HepG2 (cell line): ENCODE data around the gene BET1L. TPM values are rescaled to one million over a fixed set of nuclear protein-coding genes. Genes with fewer than 3 reads are reported as not detected.

Experiments
- CSRNP1 ChIP-seq: sonication (generic); formaldehyde crosslinking; IDR thresholded peaks from 2 replicates; pipeline ENCODE4 v1.8.1; 2023; ENCODE audit warnings: mild to moderate bottlenecking, missing genetic modification reagents
- ELF1 ChIP-seq: sonication (generic); formaldehyde crosslinking; IDR thresholded peaks from 2 replicates; pipeline ENCODE4 v1.4.0; 2020; ENCODE audit warnings: missing genetic modification reagents
- ESRRA ChIP-seq: sonication (generic); formaldehyde crosslinking; IDR thresholded peaks from 2 replicates; pipeline ENCODE4 v1.5.1; 2020; ENCODE audit warnings: mild to moderate bottlenecking, low read depth, missing genetic modification reagents
- ETV6 ChIP-seq: sonication (generic); formaldehyde crosslinking; conservative IDR thresholded peaks from 2 replicates; pipeline ENCODE4 v1.4.0; 2020; ENCODE audit warnings: missing genetic modification reagents
- MED8 ChIP-seq: sonication (generic); formaldehyde crosslinking; IDR thresholded peaks from 2 replicates; pipeline ENCODE4 v1.8.1; 2023; ENCODE audit warnings: mild to moderate bottlenecking, missing genetic modification reagents; ENCODE audit not compliant: insufficient replicate concordance
- MEIS1 ChIP-seq: sonication (generic); formaldehyde crosslinking; IDR thresholded peaks from 2 replicates; pipeline ENCODE4 v1.9.0; 2021; ENCODE audit warnings: mild to moderate bottlenecking, missing genetic modification reagents, moderate library complexity, borderline replicate concordance
- PHF20 ChIP-seq: sonication (generic); formaldehyde crosslinking; IDR thresholded peaks from 2 replicates; pipeline ENCODE4 v1.5.0; 2020; ENCODE audit warnings: mild to moderate bottlenecking, missing genetic modification reagents
- REL ChIP-seq: sonication (generic); formaldehyde crosslinking; conservative IDR thresholded peaks from 2 replicates; pipeline ENCODE4 v1.8.0; 2022; ENCODE audit warnings: mild to moderate bottlenecking, missing genetic modification reagents, moderate library complexity
- SATB2 ChIP-seq: sonication (generic); formaldehyde crosslinking; IDR thresholded peaks from 2 replicates; pipeline ENCODE4 v1.5.0; 2020; ENCODE audit warnings: missing genetic modification reagents
- TERF1 ChIP-seq: sonication (generic); formaldehyde crosslinking; IDR thresholded peaks from 2 replicates; pipeline ENCODE4 v1.8.0; 2022; ENCODE audit warnings: mild to moderate bottlenecking, missing genetic modification reagents, moderate library complexity
- ZBTB46 ChIP-seq: sonication (generic); formaldehyde crosslinking; IDR thresholded peaks from 2 replicates; pipeline ENCODE4 v1.4.0; 2020; ENCODE audit warnings: mild to moderate bottlenecking, missing genetic modification reagents, borderline replicate concordance
- ZIK1 ChIP-seq: sonication (generic); formaldehyde crosslinking; IDR thresholded peaks from 2 replicates; pipeline ENCODE4 v1.5.0; 2020; ENCODE audit warnings: mild to moderate bottlenecking, low read depth, missing genetic modification reagents, borderline replicate concordance
- ZNF235 ChIP-seq: sonication (generic); formaldehyde crosslinking; IDR thresholded peaks from 2 replicates; pipeline ENCODE4 v1.8.1; 2023; ENCODE audit warnings: mild to moderate bottlenecking, missing genetic modification reagents, borderline replicate concordance
- ZNF337 ChIP-seq: sonication (generic); formaldehyde crosslinking; IDR thresholded peaks from 2 replicates; pipeline ENCODE4 v1.5.1; 2020; ENCODE audit warnings: missing genetic modification reagents, low read depth, mild to moderate bottlenecking, borderline replicate concordance
- ZNF468 ChIP-seq: sonication (generic); formaldehyde crosslinking; IDR thresholded peaks from 2 replicates; pipeline ENCODE4 v1.8.0; 2022; ENCODE audit warnings: mild to moderate bottlenecking, moderate library complexity, missing genetic modification reagents
- ZNF562 ChIP-seq: sonication (generic); formaldehyde crosslinking; IDR thresholded peaks from 2 replicates; pipeline ENCODE4 v1.8.0; 2022; ENCODE audit warnings: missing genetic modification reagents, borderline replicate concordance
- ZNF841 ChIP-seq: sonication (generic); formaldehyde crosslinking; IDR thresholded peaks from 2 replicates; pipeline ENCODE4 v1.8.1; 2023; ENCODE audit warnings: missing genetic modification reagents, borderline replicate concordance
- polyA plus RNA-seq, 8 experiments: library from polyadenylated mRNA; depleted of rRNA in 3 of 8; stranded (reverse) in 7 of 8; unstranded in 1 of 8; fragments of >200 nt; fragmentation: Illumina TruSeq in 4 of 8; extraction: Trizol in 4 of 8; gene quantifications; 2 replicates each; pipeline versions ENCODE4 v1.2.1 to v1.2.3, GENCODE V29; 2011 to 2016; ENCODE audit warnings: low read depth in 4 of 8, missing spikeins in 1 of 8, mixed read lengths in 1 of 8; ENCODE audit not compliant: insufficient read depth in 1 of 8
- total RNA-seq, 5 experiments: library from RNA; depleted of rRNA; stranded (reverse); fragments of >200 nt; fragmentation: Illumina TruSeq; extraction: Trizol; gene quantifications; 2 replicates each; pipeline ENCODE4 v1.2.3, GENCODE V29; 2016; ENCODE audit warnings: low read depth in 1 of 5
- TF ChIP-seq, protein P1 (sequence below): IDR thresholded peaks from 2 replicates; pipeline ENCODE4 v1.6.1; 2016; ENCODE audit warnings: missing biosample characterization, missing genetic modification reagents, low read depth

The BET1L gene
- total and polyA plus RNA-seq, 2 of the 13 experiments (the other 11 are each of a cell fraction or from before 2014, with no cell fraction given) = 26.2 to 59.6 TPM

- TF ChIP-seq ZBTB46 (CRISPR knock-in tag) = no peak
- TF ChIP-seq ELF1 (CRISPR knock-in tag) = peak; percentile 76
- no peak for TF ChIP-seq MED8 (CRISPR knock-in tag)
- no peak for TF ChIP-seq ZNF841 (CRISPR knock-in tag)
- 0 out of 2 replicates have a peak, but pooled peaks have one; percentile 7 for TF ChIP-seq CSRNP1 (CRISPR knock-in tag)
- peak; percentile 91 for TF ChIP-seq PHF20 (CRISPR knock-in tag)
- TF ChIP-seq ZNF235 = peak; percentile 60; the same call in 1 of the 2 replicates
- TF ChIP-seq ZIK1 (CRISPR knock-in tag) = 0 out of 2 replicates have a peak, but pooled peaks have one; percentile 57
- TF ChIP-seq ZNF562 = no peak
- TF ChIP-seq SATB2 (CRISPR knock-in tag) = no peak
- TF ChIP-seq ZNF468 (CRISPR knock-in tag) = 0 out of 2 replicates have a peak, but pooled peaks have one; percentile 52
- no peak for TF ChIP-seq TERF1
- TF ChIP-seq ETV6 = peak; percentile 53
- TF ChIP-seq ESRRA (CRISPR knock-in tag) = peak; percentile 40; the same call in 1 of the 2 replicates
- TF ChIP-seq ZNF337 (CRISPR knock-in tag) = no peak
- peak; percentile 29; the same call in 1 of the 2 replicates for TF ChIP-seq MEIS1 (CRISPR knock-in tag)
- TF ChIP-seq REL (CRISPR knock-in tag) = 0 out of 2 replicates have a peak, but pooled peaks have one; percentile 34
- TF ChIP-seq, protein P1, sequence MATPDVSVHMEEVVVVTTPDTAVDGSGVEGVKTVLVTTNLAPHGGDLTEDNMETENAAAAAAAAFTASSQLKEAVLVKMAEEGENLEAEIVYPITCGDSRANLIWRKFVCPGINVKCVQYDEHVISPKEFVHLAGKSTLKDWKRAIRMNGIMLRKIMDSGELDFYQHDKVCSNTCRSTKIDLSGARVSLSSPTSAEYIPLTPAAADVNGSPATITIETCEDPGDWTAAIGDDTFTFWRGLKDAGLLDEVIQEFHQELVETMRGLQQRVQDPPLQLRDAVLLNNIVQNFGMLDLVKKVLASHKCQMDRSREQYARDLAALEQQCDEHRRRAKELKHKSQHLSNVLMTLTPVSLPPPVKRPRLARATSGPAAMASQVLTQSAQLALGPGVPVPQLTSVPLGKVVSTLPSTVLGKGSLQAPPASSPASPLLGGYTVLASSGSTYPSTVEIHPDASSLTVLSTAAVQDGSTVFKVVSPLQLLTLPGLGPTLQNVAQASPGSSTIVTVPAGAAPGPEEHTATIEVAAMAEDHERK = peak; percentile 56; the same call in 1 of the 2 replicates
These were observed 29.9 kb upstream of the BET1L start, which contains the start of gene PSMD13 (continued) for GRCh38 chr11:236774-237767.
